ENCODE results near the gene MB. TPM values are rescaled to one million over a fixed set of nuclear protein-coding genes. Genes with fewer than 3 reads are reported as not detected.

Gene MB
- total RNA-seq, 1 experiment from 2014 or later = 17.3 TPM

DNA sequence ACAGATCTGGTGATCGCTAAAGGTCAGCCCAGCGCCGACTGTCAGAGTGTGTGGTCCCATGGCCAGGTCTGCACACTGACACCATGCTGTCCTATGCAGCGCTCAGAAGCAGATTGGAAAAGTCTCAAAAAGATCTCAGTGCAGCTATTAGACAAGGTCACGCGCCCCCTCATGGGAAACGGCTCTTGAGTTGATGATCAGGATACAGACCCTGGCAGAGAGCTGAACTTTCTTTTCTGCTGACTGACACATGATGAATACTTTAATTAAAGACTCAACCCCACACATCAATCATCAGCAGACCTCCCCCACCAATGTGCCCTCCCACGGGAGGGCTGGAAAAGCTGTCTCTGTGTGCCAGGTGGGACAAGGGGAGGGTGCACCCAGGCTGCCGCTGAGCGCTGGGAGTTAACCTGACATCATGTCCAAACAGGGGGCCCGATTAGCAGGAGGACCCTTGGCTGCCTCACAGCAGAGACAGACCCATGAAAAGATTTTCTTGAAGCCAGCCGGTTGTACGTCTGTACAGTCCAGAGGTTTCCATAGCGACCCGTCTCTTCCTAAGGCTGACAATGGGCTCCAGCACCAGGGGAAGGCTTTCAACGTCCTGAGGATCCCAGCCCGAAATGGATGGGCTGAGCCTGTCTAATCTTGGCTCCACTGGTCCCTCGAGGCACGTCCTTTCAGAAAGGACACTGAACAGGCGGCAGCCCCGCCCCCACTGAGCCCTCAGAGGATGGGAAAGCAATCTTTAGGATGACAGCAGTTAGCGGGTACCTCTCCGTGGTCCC lies 49.6 kb downstream of the MB start:
- CTCF ChIA-PET = no interaction called here
- H3K4me1 ChIP-seq (ENCODE audit: control insufficient read depth, insufficient read depth, low read length) = peaks cover 27% of the 10 kb centered on the region

DNA sequence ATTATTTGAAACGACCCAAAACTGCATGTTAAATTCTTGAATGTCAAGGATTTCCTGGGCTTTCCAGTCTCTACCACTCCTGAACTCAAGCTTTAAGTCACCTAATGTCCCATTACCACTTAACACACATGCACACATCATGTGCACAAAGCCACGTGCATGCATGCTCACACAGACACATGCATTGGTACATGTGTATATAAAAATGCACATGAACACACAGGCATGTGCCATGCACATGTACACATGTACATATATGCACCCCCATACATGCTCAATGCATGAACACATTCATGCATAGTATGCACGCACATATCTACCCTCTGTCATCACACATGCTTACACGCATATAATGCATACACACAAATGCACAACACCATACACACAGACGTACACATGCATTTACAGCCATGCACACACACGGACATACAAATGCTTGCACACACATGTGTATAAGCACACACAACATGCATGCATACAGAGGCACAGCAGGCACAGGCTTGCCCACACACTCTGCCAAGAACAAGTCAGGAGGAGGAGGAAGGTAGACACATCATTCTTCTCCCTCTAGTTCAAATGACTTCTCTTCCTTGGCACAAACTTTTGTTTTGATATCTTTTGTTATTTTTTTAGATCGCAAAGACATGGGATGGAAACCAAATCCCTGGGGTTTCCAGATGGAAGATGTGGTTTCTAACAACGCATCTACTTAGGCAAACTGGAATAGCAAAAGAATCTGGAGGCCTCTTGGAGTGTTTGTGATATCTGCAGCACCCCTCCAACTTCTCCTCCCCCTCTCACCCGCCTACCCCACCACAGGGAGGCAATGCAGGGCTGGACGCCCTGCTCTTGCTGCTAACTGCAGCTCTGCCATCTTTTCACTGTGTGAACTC lies 51.9 kb downstream of the MB start:
- Histone ChIP-seq H3K27ac (ENCODE audit: low read length) (no peak overlapping the region; the same call in 1 of the 2 replicates), H3K36me3 (ENCODE audit: control insufficient read depth, insufficient read depth, low read length) (no peaks in the 10 kb centered on the region), H3K4me3 (ENCODE audit: low read depth in 2 of 2, low read length in 2 of 2) (no peak overlapping the region), H3K9me3 (ENCODE audit: control insufficient read depth, insufficient read depth, low read depth, low read length) (no peaks in the 10 kb centered on the region), H3K4me1 (ENCODE audit: control insufficient read depth, insufficient read depth, low read length) (peaks cover 36% of the 10 kb centered on the region), H3K27me3 (ENCODE audit: control insufficient read depth, insufficient read depth, low read length) (no peaks in the 10 kb centered on the region)
- BruUV-seq (replicated peaks) = no TSS peak
- ATAC-seq = no peak
- intact Hi-C loops (cut with micrococcal nuclease; ENCODE audit: unreplicated experiment) (no loop called here), in situ Hi-C loops (cut with HindIII; ENCODE audit: low pct_unique_long_range_greater_than_20kb, low sequenced_read_pairs) (no loop called here)
- TF ChIP-seq POLR2AphosphoS5 (IDR thresholded peaks at IDR 0.05; ENCODE audit: low read depth, low read length) = no peak
- TF ChIP-seq, protein P1, sequence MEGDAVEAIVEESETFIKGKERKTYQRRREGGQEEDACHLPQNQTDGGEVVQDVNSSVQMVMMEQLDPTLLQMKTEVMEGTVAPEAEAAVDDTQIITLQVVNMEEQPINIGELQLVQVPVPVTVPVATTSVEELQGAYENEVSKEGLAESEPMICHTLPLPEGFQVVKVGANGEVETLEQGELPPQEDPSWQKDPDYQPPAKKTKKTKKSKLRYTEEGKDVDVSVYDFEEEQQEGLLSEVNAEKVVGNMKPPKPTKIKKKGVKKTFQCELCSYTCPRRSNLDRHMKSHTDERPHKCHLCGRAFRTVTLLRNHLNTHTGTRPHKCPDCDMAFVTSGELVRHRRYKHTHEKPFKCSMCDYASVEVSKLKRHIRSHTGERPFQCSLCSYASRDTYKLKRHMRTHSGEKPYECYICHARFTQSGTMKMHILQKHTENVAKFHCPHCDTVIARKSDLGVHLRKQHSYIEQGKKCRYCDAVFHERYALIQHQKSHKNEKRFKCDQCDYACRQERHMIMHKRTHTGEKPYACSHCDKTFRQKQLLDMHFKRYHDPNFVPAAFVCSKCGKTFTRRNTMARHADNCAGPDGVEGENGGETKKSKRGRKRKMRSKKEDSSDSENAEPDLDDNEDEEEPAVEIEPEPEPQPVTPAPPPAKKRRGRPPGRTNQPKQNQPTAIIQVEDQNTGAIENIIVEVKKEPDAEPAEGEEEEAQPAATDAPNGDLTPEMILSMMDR (IDR thresholded peaks at IDR 0.05) = no peak
- no peak for TF ChIP-seq SIN3A (IDR thresholded peaks at IDR 0.05; ENCODE audit: borderline replicate concordance, insufficient read depth, low read depth, low read length)
- TF ChIP-seq, protein P2, sequence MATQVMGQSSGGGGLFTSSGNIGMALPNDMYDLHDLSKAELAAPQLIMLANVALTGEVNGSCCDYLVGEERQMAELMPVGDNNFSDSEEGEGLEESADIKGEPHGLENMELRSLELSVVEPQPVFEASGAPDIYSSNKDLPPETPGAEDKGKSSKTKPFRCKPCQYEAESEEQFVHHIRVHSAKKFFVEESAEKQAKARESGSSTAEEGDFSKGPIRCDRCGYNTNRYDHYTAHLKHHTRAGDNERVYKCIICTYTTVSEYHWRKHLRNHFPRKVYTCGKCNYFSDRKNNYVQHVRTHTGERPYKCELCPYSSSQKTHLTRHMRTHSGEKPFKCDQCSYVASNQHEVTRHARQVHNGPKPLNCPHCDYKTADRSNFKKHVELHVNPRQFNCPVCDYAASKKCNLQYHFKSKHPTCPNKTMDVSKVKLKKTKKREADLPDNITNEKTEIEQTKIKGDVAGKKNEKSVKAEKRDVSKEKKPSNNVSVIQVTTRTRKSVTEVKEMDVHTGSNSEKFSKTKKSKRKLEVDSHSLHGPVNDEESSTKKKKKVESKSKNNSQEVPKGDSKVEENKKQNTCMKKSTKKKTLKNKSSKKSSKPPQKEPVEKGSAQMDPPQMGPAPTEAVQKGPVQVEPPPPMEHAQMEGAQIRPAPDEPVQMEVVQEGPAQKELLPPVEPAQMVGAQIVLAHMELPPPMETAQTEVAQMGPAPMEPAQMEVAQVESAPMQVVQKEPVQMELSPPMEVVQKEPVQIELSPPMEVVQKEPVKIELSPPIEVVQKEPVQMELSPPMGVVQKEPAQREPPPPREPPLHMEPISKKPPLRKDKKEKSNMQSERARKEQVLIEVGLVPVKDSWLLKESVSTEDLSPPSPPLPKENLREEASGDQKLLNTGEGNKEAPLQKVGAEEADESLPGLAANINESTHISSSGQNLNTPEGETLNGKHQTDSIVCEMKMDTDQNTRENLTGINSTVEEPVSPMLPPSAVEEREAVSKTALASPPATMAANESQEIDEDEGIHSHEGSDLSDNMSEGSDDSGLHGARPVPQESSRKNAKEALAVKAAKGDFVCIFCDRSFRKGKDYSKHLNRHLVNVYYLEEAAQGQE (IDR thresholded peaks at IDR 0.05; ENCODE audit: insufficient read depth in 1 of 2, low read depth in 2 of 2, low read length in 1 of 2) = no peak
- TF ChIP-seq TCF7L2 (IDR thresholded peaks at IDR 0.05; ENCODE audit: low read depth, low read length) = no peak
- ChIA-PET POLR2A (no interaction called here), CTCF (no interaction called here)
- DNase-seq (ENCODE audit: low read depth, low spot score) = no peak

More for the DNA sequence above, 49.6 kb downstream of the MB start:
- ATAC-seq = no peak
- Histone ChIP-seq H3K36me3 (ENCODE audit: control insufficient read depth, insufficient read depth, low read length) (no peaks in the 10 kb centered on the region), H3K27me3 (ENCODE audit: control insufficient read depth, insufficient read depth, low read length) (no peaks in the 10 kb centered on the region), H3K9me3 (ENCODE audit: control insufficient read depth, insufficient read depth, low read depth, low read length) (no peaks in the 10 kb centered on the region), H3K4me3 (ENCODE audit: low read depth in 2 of 2, low read length in 2 of 2) (no peak overlapping the region), H3K27ac (ENCODE audit: low read length) (peak overlapping the region; percentile 17; the same call in 1 of the 2 replicates)
- no peak for TF ChIP-seq TCF7L2 (IDR thresholded peaks at IDR 0.05; ENCODE audit: low read depth, low read length)
- no TSS peak for BruUV-seq (replicated peaks)
- intact Hi-C loops (cut with micrococcal nuclease; ENCODE audit: unreplicated experiment) (no loop called here), in situ Hi-C loops (cut with HindIII; ENCODE audit: low pct_unique_long_range_greater_than_20kb, low sequenced_read_pairs) (no loop called here)
- DNase-seq (ENCODE audit: low read depth, low spot score) = no peak
- POLR2A ChIA-PET = no interaction called here
